KMS-11 (cell line): ENCODE data around the gene MYO1E.

ENCODE experiments used
- H2AFZ ChIP-seq: fragments of 200-600 bp; sonication (generic); 2 replicates; pipeline ENCODE4 v1.6.1; 2016; ENCODE audit warnings: antibody characterized with exemption, mixed run types, low read depth
- H3K27ac ChIP-seq: fragments of 200-600 bp; sonication (generic); 2 replicates; pipeline ENCODE4 v1.6.1; 2016; ENCODE audit warnings: mild to moderate bottlenecking, mixed run types
- H3K27me3 ChIP-seq: fragments of 200-600 bp; sonication (generic); 2 replicates; pipeline ENCODE4 v1.6.1; 2017; ENCODE audit warnings: mild to moderate bottlenecking, low read depth, mixed run types, moderate library complexity; ENCODE audit not compliant: insufficient read depth
- H3K36me3 ChIP-seq: fragments of 200-600 bp; sonication (generic); 2 replicates; pipeline ENCODE4 v1.6.1; 2017; ENCODE audit warnings: mild to moderate bottlenecking, mixed run types; ENCODE audit not compliant: insufficient read depth
- H3K4me1 ChIP-seq: fragments of 200-600 bp; sonication (generic); 2 replicates; pipeline ENCODE4 v1.6.1; 2016; ENCODE audit warnings: mild to moderate bottlenecking, low read depth, mixed run types; ENCODE audit not compliant: poor library complexity, severe bottlenecking
- H3K4me2 ChIP-seq: fragments of 200-600 bp; sonication (generic); 2 replicates; pipeline ENCODE4 v1.7.0; 2016; ENCODE audit warnings: mild to moderate bottlenecking, mixed run types
- H3K4me3 ChIP-seq: fragments of 200-600 bp; sonication (generic); IDR thresholded peaks from 2 replicates; pipeline ENCODE4 v1.6.1; 2017; ENCODE audit warnings: low read depth, low read length, mixed read lengths; ENCODE audit not compliant: insufficient read depth
- H3K79me2 ChIP-seq: fragments of 200-600 bp; sonication (generic); 2 replicates; pipeline ENCODE4 v1.6.1; 2016; ENCODE audit warnings: low read depth, mixed run types; ENCODE audit not compliant: insufficient read depth
- H3K9ac ChIP-seq: fragments of 200-600 bp; sonication (generic); 2 replicates; pipeline ENCODE4 v1.6.1; 2016; ENCODE audit warnings: mild to moderate bottlenecking, mixed run types
- H4K20me1 ChIP-seq: fragments of 200-600 bp; sonication (generic); 2 replicates; pipeline ENCODE4 v1.6.1; 2016; ENCODE audit warnings: mild to moderate bottlenecking, mixed run types; ENCODE audit not compliant: insufficient read depth
- CTCF ChIP-seq: fragments of 200-600 bp; sonication (generic); conservative IDR thresholded peaks from 2 replicates; pipeline ENCODE4 v1.6.1; 2017; ENCODE audit warnings: low read depth, mild to moderate bottlenecking, antibody characterized with exemption, low read length, moderate library complexity, mixed read lengths

The MYO1E gene

GRCh38 chr15:59385171-59385570 lies 12.5 kb upstream of the MYO1E start:
- no peaks in the 10 kb centered on the region for H3K4me1 ChIP-seq
- TF ChIP-seq CTCF: no peak
- H3K79me2 ChIP-seq: no peaks in the 10 kb centered on the region
- H4K20me1 ChIP-seq: no peaks in the 10 kb centered on the region
- H3K4me3 ChIP-seq: no peak overlapping the region
- no peaks in the 10 kb centered on the region for H3K27me3 ChIP-seq
- no peaks in the 10 kb centered on the region for H3K36me3 ChIP-seq
- no peak overlapping the region for H3K4me2 ChIP-seq
- no peak overlapping the region for H3K27ac ChIP-seq
- H3K9ac ChIP-seq: no peak overlapping the region
- H2AFZ ChIP-seq: no peak overlapping the region

GRCh38 chr15:59384507-59384906 lies 11.8 kb upstream of the MYO1E start:
- H3K9ac ChIP-seq: no peak overlapping the region
- no peaks in the 10 kb centered on the region for H3K4me1 ChIP-seq
- no peak overlapping the region for H2AFZ ChIP-seq
- no peak for TF ChIP-seq CTCF
- no peaks in the 10 kb centered on the region for H3K36me3 ChIP-seq
- H3K4me2 ChIP-seq: no peak overlapping the region
- H4K20me1 ChIP-seq: no peaks in the 10 kb centered on the region
- no peaks in the 10 kb centered on the region for H3K79me2 ChIP-seq
- H3K4me3 ChIP-seq: no peak overlapping the region
- no peak overlapping the region for H3K27ac ChIP-seq
- H3K27me3 ChIP-seq: no peaks in the 10 kb centered on the region

GRCh38 chr15:59380902-59381610 lies 8.4 kb upstream of the MYO1E start:
- Histone ChIP-seq H3K27me3 (no peaks in the 10 kb centered on the region), H2AFZ (no peak overlapping the region), H3K4me1 (no peaks in the 10 kb centered on the region), H3K4me2 (no peak overlapping the region), H3K27ac (no peak overlapping the region), H3K79me2 (no peaks in the 10 kb centered on the region), H3K4me3 (no peak overlapping the region), H4K20me1 (no peaks in the 10 kb centered on the region), H3K9ac (no peak overlapping the region), H3K36me3 (no peaks in the 10 kb centered on the region)
- TF ChIP-seq CTCF: no peak

GRCh38 chr15:59379531-59379930 lies 6.9 kb upstream of the MYO1E start:
- H4K20me1 ChIP-seq: no peaks in the 10 kb centered on the region
- H3K4me1 ChIP-seq: no peaks in the 10 kb centered on the region
- H3K9ac ChIP-seq: no peak overlapping the region
- no peaks in the 10 kb centered on the region for H3K79me2 ChIP-seq
- no peak overlapping the region for H3K4me3 ChIP-seq
- no peak overlapping the region for H3K4me2 ChIP-seq
- TF ChIP-seq CTCF: no peak
- no peak overlapping the region for H2AFZ ChIP-seq
- no peaks in the 10 kb centered on the region for H3K27me3 ChIP-seq
- H3K36me3 ChIP-seq: no peaks in the 10 kb centered on the region
- no peak overlapping the region for H3K27ac ChIP-seq
